ENCODE data around the gene RNF183.
A peak's percentile ranks its signal among the peaks of the same experiment; 100 is the strongest.
"Not testable (repeated sequence)": the region's sequence is repeated elsewhere in the genome, so short reads cannot be mapped to it uniquely, and the experiment has no call there.

Gene RNF183

GRCh38 chr9:113274474-113275156 lies 28.6 kb downstream of the RNF183 start:
- DNase-seq, result peak; percentile 66 to 83 (median 76)

GRCh38 chr9:113269871-113270270 lies 33.3 kb downstream of the RNF183 start:
- no peak for DNase-seq

- DNase-seq, result no peak
Observed at GRCh38 chr9:113269355-113269754, 33.8 kb downstream of the RNF183 start.

- no peak for DNase-seq
Observed at GRCh38 chr9:113267911-113268566, 35.1 kb downstream of the RNF183 start.

GRCh38 chr9:113266174-113266573 lies 37.0 kb downstream of the RNF183 start:
- DNase-seq, result no peak

- no peak for DNase-seq
Observed at GRCh38 chr9:113261917-113262671, 41.1 kb downstream of the RNF183 start.

- no peak for DNase-seq
Observed at GRCh38 chr9:113258282-113258681, 44.9 kb downstream of the RNF183 start.

GRCh38 chr9:113257863-113258262 lies 45.3 kb downstream of the RNF183 start:
- DNase-seq, result no peak

- DNase-seq, result peak; percentile 45 to 76 (median 72)
Observed at GRCh38 chr9:113255438-113255837, 47.7 kb downstream of the RNF183 start.

GRCh38 chr9:113254991-113255390 lies 48.2 kb downstream of the RNF183 start:
- DNase-seq, result no peak

GRCh38 chr9:113250807-113251206 lies 52.4 kb downstream of the RNF183 start:
- no peak for DNase-seq

- DNase-seq, result not testable (repeated sequence)
Observed at GRCh38 chr9:113249661-113250060, 53.5 kb downstream of the RNF183 start.

GRCh38 chr9:113247640-113248039 lies 55.5 kb downstream of the RNF183 start:
- DNase-seq, result no peak

Measured in suppressor macrophage (primary cell).